Keratinocyte (primary cell): ENCODE data around the gene SPINT1. TPM values are rescaled to one million over a fixed set of nuclear protein-coding genes. Genes with fewer than 3 reads are reported as not detected.

Source experiments
- DNase-seq: peaks from one replicate; pipeline ENCODE4 v3.0.0-alpha.2; 2011; ENCODE audit warnings: low read depth, missing footprints, low spot score
- FAIRE-seq: peaks from 2 replicates; lab custom pipeline; 2011; peaks lifted over from hg19 to GRCh38; lab: Jason Lieb, UNC
- H2AFZ ChIP-seq: 2 replicates; pipeline ENCODE4 v1.6.0; 2012; ENCODE audit warnings: low read length, control low read depth, inconsistent platforms; ENCODE audit not compliant: control insufficient read depth
- H3K27ac ChIP-seq: 2 replicates; pipeline ENCODE4 v1.5.1; 2011; ENCODE audit warnings: low read length; ENCODE audit not compliant: control insufficient read depth, insufficient read depth
- H3K27me3 ChIP-seq: 3 replicates; pipeline ENCODE4 v1.6.0; 2011; ENCODE audit warnings: low read length; ENCODE audit not compliant: control insufficient read depth, insufficient read depth; ENCODE audit errors: extremely low read depth
- H3K36me3 ChIP-seq, 2 experiments: 2 replicates in 1 of 2; 3 replicates in 1 of 2; pipeline ENCODE4 v1.5.1; 2011; ENCODE audit warnings: low read length in 2 of 2, mild to moderate bottlenecking in 1 of 2; ENCODE audit not compliant: control insufficient read depth in 2 of 2, insufficient read depth in 2 of 2; ENCODE audit errors: extremely low read depth in 1 of 2
- H3K4me1 ChIP-seq: 3 replicates; pipeline ENCODE4 v1.5.1; 2011; ENCODE audit warnings: low read length; ENCODE audit not compliant: control insufficient read depth, insufficient read depth; ENCODE audit errors: extremely low read depth
- H3K4me2 ChIP-seq: 3 replicates; pipeline ENCODE4 v1.6.0; 2011; ENCODE audit warnings: low read depth, low read length; ENCODE audit not compliant: control insufficient read depth, insufficient read depth; ENCODE audit errors: extremely low read depth
- H3K4me3 ChIP-seq, 3 experiments: fragments of 200-600 bp in 1 of 3; sonication (generic) in 1 of 3; 2 replicates in 2 of 3; 3 replicates in 1 of 3; pipeline ENCODE4 v1.5.1; 2011 to 2016; ENCODE audit warnings: low read length in 3 of 3, mild to moderate bottlenecking in 3 of 3, control low read depth in 2 of 3, inconsistent platforms in 1 of 3, low read depth in 1 of 3, mixed read lengths in 1 of 3, mixed run types in 1 of 3, moderate library complexity in 1 of 3; ENCODE audit not compliant: control insufficient read depth in 2 of 3, insufficient read depth in 2 of 3; ENCODE audit errors: extremely low read depth in 1 of 3
- H3K79me2 ChIP-seq: 2 replicates; pipeline ENCODE4 v1.6.0; 2012; ENCODE audit warnings: low read length; ENCODE audit not compliant: control insufficient read depth, insufficient read depth
- H3K9ac ChIP-seq: 3 replicates; pipeline ENCODE4 v1.6.0; 2011; ENCODE audit warnings: low read length; ENCODE audit not compliant: control insufficient read depth, insufficient read depth; ENCODE audit errors: extremely low read depth
- H3K9me1 ChIP-seq: 3 replicates; pipeline ENCODE4 v1.6.0; 2011; ENCODE audit warnings: low read length; ENCODE audit not compliant: control insufficient read depth, insufficient read depth; ENCODE audit errors: extremely low read depth
- H3K9me3 ChIP-seq: 2 replicates; pipeline ENCODE4 v1.5.1; 2012; ENCODE audit warnings: low read depth, low read length; ENCODE audit not compliant: control insufficient read depth
- H4K20me1 ChIP-seq: 3 replicates; pipeline ENCODE4 v1.6.0; 2011; ENCODE audit warnings: low read length; ENCODE audit not compliant: control insufficient read depth, insufficient read depth; ENCODE audit errors: extremely low read depth
- CTCF ChIP-seq, 3 experiments: IDR thresholded peaks in 1 of 3; conservative IDR thresholded peaks in 1 of 3; optimal IDR thresholded peaks in 1 of 3; 2 replicates in 2 of 3; 3 replicates in 1 of 3; pipeline versions ENCODE3 to v1.5.1; 2011; ENCODE audit warnings: low read length in 3 of 3, mild to moderate bottlenecking in 3 of 3, moderate library complexity in 2 of 3, control low read depth in 1 of 3, inconsistent platforms in 1 of 3; ENCODE audit not compliant: insufficient read depth in 2 of 3; ENCODE audit errors: extremely low read depth in 1 of 3
- EZH2 ChIP-seq: IDR thresholded peaks from one replicate; pipeline ENCODE4 v1.6.1; 2012; ENCODE audit warnings: inconsistent platforms, mild to moderate bottlenecking, low read length, moderate library complexity
- dilution Hi-C: fragments of 300-500 bp; cut with MboI; formaldehyde crosslinking; loops from one replicate; pipeline ENCODE4 v1.7.0; 2020; ENCODE audit warnings: low sequenced_read_pairs; ENCODE audit not compliant: extremely low pct_ligation_motif_present
- polyA plus RNA-seq, 5 experiments: library from polyadenylated mRNA; depleted of rRNA in 3 of 5; stranded (reverse) in 3 of 5; stranded (forward) in 1 of 5; unstranded in 1 of 5; fragments of >200 nt; gene quantifications; 1 replicate in 1 of 5; 2 replicates in 3 of 5; 3 replicates in 1 of 5; pipeline versions ENCODE4 v1.2.1 to v1.2.3, GENCODE V29; 2011 to 2012; ENCODE audit warnings: missing spikeins in 2 of 5, low read depth in 1 of 5, low replicate concordance in 1 of 5

Gene SPINT1
- polyA plus RNA-seq, 1 donor (not counting 4 experiments of a cell fraction or from before 2014, with no cell fraction given): 40.9 TPM

GRCh38 chr15:40847223-40847961, 3.5 kb downstream of the SPINT1 start:
- H3K9me3 ChIP-seq: no peaks in the 10 kb centered on the region
- peak; percentile 76 for FAIRE-seq
- H3K27me3 ChIP-seq: no peaks in the 10 kb centered on the region
- TF ChIP-seq CTCF (optimal IDR thresholded peaks at IDR 0.05 in 1 of 3, IDR thresholded peaks at IDR 0.05 in 1 of 3, conservative IDR thresholded peaks at IDR 0.05 in 1 of 3; ENCODE audit: extremely low read depth in 1 of 3, insufficient read depth in 2 of 3, low read length in 3 of 3) (peak in 2 of 3 experiments; percentile 9 to 41), EZH2 (no peak)
- H3K79me2 ChIP-seq: peaks cover 73% of the 10 kb centered on the region
- H3K27ac ChIP-seq: peak overlapping the region; percentile 92
- peak overlapping the region; percentile 79 to 99 (median 95) for H3K4me3 ChIP-seq
- H3K4me2 ChIP-seq: peak overlapping the region; percentile 97
- H2AFZ ChIP-seq: no peak overlapping the region
- DNase-seq: no peak
- dilution Hi-C loops: no loop called here
- peak overlapping the region; percentile 85 for H3K9ac ChIP-seq
- H3K36me3 ChIP-seq: peaks cover 16 to 34% of the 10 kb centered on the region in 2 experiments
- H3K9me1 ChIP-seq: peaks cover 4% of the 10 kb centered on the region
- peaks cover 21% of the 10 kb centered on the region for H4K20me1 ChIP-seq
- H3K4me1 ChIP-seq: peaks cover 36% of the 10 kb centered on the region

- Histone ChIP-seq H3K4me3 (no peak overlapping the region), H3K4me2 (no peak overlapping the region), H3K79me2 (peaks cover 63% of the 10 kb centered on the region), H3K9ac (no peak overlapping the region), H3K27me3 (no peaks in the 10 kb centered on the region), H3K9me1 (peaks cover 4% of the 10 kb centered on the region), H3K4me1 (peaks cover 25% of the 10 kb centered on the region), H3K9me3 (no peaks in the 10 kb centered on the region), H4K20me1 (peaks cover 18% of the 10 kb centered on the region), H3K36me3 (peaks cover 38 to 61% of the 10 kb centered on the region in 2 experiments), H3K27ac (no peak overlapping the region), H2AFZ (no peak overlapping the region)
- no peak for TF ChIP-seq EZH2
- no peak for TF ChIP-seq CTCF (optimal IDR thresholded peaks at IDR 0.05 in 1 of 3, IDR thresholded peaks at IDR 0.05 in 1 of 3, conservative IDR thresholded peaks at IDR 0.05 in 1 of 3; ENCODE audit: extremely low read depth in 1 of 3, insufficient read depth in 2 of 3, low read length in 3 of 3)
- dilution Hi-C loops: no loop called here
- DNase-seq (no peak), FAIRE-seq (no peak)
These were observed 6.8 kb downstream of the SPINT1 start for GRCh38 chr15:40850576-40851112.
